Mucosa of rectum (tissue), 2 donors: ENCODE data around the gene ING5.
A peak's percentile ranks its signal among the peaks of the same experiment; 100 is the strongest.

Experiments used
- H3K27ac ChIP-seq, 2 donors: one replicate each; pipeline ENCODE4 v1.7.0; 2013; ENCODE audit warnings: inconsistent platforms in 2 of 2, low read depth in 2 of 2, low read length in 2 of 2
- H3K27me3 ChIP-seq, 2 donors: one replicate each; pipeline ENCODE4 v1.7.0; 2013; ENCODE audit warnings: low read length in 2 of 2; ENCODE audit not compliant: control insufficient read depth in 2 of 2, insufficient read depth in 2 of 2
- H3K36me3 ChIP-seq, 2 donors: one replicate each; pipeline ENCODE4 v1.7.0; 2013; ENCODE audit warnings: low read length in 2 of 2; ENCODE audit not compliant: control insufficient read depth in 2 of 2, insufficient read depth in 2 of 2
- H3K4me1 ChIP-seq, 2 donors: one replicate each; pipeline ENCODE4 v1.7.0; 2013; ENCODE audit warnings: low read length in 2 of 2, mild to moderate bottlenecking in 1 of 2; ENCODE audit not compliant: control insufficient read depth in 2 of 2, insufficient read depth in 2 of 2
- H3K4me3 ChIP-seq, 2 donors: one replicate each; pipeline ENCODE4 v1.7.0; 2013; ENCODE audit warnings: low read length in 2 of 2
- H3K9ac ChIP-seq, 2 donors: one replicate each; pipeline ENCODE4 v1.7.0; 2013; ENCODE audit warnings: low read length in 2 of 2, low read depth in 1 of 2, mild to moderate bottlenecking in 1 of 2
- H3K9me3 ChIP-seq, 2 donors: one replicate each; pipeline ENCODE4 v1.7.0; 2013; ENCODE audit warnings: low read length in 2 of 2; ENCODE audit not compliant: control insufficient read depth in 2 of 2
- donor health status: healthy.
- donor health status: Normal muscosa, but diverticular disease.

The ING5 gene

DNA sequence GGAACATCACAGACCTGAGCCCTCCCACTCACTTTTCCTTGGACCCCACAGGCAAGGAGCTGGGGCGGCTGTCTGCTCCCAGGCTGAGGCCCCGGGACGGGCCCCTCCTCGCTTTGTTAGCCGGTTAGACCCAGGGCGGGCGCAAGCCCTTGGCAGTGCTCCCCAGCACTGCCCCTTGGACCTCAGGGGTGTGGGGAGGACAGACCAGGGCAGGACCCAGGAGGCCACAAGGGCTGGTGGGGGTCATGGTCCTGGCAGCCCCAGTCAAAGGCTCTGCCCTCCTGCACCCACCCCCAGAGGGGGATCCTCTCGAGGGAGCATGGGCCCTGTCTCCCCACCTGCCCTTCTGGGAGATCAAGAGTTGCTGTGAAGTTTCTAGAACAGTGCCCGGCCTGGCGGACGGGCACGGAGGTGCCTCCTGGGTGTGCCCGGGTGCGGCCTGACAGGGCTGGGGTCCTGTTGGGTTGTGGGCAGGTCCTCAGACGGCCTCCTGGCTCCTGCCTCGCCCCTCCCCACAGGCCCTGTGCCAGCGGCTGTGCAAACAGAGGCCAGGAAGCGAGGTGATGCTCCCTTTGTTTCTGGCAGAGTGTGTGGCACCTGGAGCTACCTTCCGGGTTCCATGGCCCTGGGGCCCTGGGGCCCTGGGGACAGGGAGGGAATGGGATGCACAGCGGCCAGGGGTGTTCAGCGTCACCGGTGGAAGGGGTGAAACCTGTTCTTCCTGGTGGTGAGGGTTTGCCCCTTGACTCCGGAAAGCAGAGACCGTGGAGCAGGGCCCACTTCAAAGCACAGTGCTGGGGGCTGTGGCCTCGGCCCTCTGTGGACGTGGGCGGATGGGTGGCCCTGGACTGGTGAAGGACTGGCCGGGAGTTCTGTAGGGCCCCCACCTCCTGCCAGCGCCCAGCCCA lies 71.9 kb downstream of the ING5 start:
- peaks cover 27 to 47% of the 10 kb centered on the region in 2 donors for H3K4me1 ChIP-seq
- H3K4me3 ChIP-seq: peak overlapping the region; percentile 44 to 57
- H3K9ac ChIP-seq: peak overlapping the region in 1 of 2 donors; percentile 86
- peak overlapping the region; percentile 88 to 91 for H3K27ac ChIP-seq
- H3K9me3 ChIP-seq: no peaks in the 10 kb centered on the region
- no peaks in the 10 kb centered on the region for H3K36me3 ChIP-seq
- no peaks in the 10 kb centered on the region for H3K27me3 ChIP-seq

DNA sequence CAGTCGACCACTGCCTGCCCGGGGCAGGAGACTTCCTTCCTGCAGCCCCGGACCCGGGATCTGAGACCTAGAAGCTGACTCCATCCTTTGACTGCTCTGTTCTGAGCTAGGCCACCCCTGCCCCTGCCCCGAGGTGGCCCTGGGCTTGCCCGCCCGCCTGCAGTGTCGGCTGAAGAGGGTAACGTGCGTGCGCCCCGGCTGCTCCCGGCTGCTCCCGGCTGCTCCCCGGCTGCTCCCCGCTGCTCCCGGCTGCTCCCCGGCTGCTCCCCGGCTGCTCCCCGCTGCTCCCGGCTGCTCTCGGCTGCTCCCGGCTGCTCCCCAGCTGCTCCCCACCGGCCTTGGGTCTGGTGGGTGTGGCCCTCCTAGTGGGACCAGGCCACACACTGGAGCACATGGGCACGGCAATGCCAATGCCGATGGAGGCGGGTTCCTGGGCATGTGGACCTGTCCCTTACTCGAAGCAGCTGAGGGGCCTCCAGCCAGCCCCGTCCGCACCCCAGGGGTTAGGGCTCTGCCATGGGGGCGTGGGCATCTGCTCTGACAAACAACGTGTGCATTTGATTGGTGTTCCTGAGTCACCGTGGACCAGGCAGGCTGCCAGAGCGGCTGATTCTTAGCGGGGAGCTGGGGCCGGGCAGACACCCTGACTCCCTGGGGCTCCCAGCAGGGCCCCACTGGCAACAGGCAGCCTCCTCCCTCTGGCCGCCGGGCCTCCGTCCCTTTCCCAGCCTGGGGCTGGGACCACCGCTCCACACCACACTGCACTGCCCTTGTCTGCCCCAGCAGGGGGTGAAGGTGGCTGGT lies 72.8 kb downstream of the ING5 start:
- no peaks in the 10 kb centered on the region for H3K9me3 ChIP-seq
- H3K27me3 ChIP-seq: no peaks in the 10 kb centered on the region
- H3K4me3 ChIP-seq: peak overlapping the region; percentile 13 to 57
- peak overlapping the region; percentile 88 to 91 for H3K27ac ChIP-seq
- H3K36me3 ChIP-seq: no peaks in the 10 kb centered on the region
- peaks cover 27 to 47% of the 10 kb centered on the region in 2 donors for H3K4me1 ChIP-seq
- peak overlapping the region in 1 of 2 donors; percentile 86 for H3K9ac ChIP-seq

DNA sequence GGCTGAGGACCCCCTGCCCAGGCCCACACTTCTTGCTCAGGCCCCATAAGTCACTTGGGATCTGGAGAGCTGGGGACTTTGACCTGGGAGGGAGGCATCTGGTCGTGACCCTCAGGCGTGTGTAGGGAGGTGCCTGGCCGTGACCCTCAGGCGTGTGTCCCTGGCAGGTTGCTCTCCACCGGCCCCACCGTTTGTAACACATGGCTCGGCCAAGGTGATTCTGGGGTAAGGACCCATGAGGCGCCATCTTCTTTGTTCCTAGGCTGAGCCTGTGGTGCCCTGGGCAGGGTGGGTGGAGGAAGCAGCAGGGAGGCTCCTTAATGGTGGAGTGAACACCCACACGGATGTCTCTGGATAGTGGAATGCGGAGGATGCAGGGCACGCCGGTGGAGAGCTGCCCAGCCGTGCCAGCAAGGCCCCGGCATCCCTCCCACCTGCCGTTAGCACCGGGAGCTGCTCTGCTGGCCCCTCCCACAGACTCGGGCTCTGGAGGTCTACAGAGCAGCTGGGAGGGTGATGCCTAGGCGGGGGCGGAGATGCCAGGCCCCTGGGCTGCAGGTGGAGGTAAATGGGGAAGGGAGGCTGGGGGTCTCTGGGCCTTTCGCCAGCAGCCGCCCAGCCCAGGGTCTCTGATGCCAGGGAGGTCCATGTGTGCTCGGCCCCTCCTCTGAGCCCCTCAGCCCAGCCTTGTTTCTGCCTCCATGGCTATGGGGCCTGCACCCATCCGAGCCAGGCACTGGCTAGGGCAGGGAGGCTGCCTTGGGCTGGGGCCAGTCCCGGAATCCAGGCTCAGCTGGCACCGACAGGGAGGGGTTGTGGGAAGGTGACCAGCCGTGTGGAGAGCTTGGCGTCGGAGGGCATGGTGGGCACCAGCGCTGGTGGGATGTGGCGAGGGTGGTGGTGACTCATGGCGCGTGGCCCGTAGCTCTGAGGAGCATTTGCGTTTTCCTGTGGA lies 73.7 kb downstream of the ING5 start:
- Histone ChIP-seq H3K27ac (peak overlapping the region; percentile 88 to 91), H3K27me3 (no peaks in the 10 kb centered on the region), H3K36me3 (no peaks in the 10 kb centered on the region), H3K4me3 (peak overlapping the region in 1 of 2 donors; percentile 57), H3K9me3 (no peaks in the 10 kb centered on the region), H3K9ac (peak overlapping the region; percentile 41 to 86), H3K4me1 (peaks cover 27 to 47% of the 10 kb centered on the region in 2 donors)

DNA sequence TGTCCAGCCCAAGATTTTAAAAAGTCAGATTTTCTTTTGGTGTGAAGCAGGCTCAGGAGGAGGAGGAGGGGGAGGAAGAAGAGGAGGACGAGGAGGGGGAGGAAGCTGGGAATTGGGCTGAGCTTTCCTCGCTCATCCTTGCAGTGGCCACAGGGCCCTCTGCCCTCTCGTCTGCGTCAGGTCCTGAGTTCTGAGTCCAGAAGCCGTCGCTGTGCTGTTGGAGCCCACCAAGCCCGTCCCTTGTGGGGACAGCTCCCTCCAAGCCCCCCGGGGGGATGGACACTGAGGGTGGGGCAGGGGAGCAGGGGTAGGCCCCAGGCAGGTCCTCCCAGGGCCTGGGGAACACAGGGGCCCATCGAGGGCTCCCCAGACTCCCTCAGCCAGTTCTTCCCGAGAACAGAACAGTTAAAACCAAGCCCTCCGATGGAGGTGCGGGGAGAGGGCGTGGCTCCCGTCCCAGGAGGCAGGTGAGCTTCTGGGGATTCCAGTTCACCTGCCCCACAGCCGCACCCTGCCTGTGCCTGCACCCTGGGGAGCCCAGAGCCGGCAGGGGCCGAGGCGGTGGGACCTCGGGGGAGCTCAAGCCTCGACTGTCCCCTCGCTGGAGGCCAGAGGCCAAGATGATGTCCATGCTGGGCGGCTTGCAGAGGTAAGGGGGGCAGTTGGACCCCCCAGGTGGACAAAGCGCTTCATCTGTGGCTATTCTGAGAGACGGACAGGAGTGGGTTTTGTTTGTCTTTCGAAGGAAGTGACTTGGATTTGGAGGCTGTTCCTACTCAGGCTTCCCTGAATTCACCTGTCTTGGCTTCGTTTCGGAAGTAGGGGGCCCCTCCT lies 74.7 kb downstream of the ING5 start, which contains the start of gene GAL3ST2:
Gene GAL3ST2 (plus strand): TSS at position 487 of the 834 bp plus-strand sequence. CDS start 134 bp downstream, at position 621.
- Histone ChIP-seq H3K9me3 (no peaks in the 10 kb centered on the region), H3K27ac (peak within 1 kb of the TSS; percentile 88 to 91), H3K4me1 (peaks cover 27 to 47% of the 10 kb centered on the region in 2 donors), H3K9ac (peak within 1 kb of the TSS; percentile 84 to 86), H3K36me3 (no peaks in the 10 kb centered on the region), H3K27me3 (no peaks in the 10 kb centered on the region), H3K4me3 (peak within 1 kb of the TSS; percentile 76 to 77)

DNA sequence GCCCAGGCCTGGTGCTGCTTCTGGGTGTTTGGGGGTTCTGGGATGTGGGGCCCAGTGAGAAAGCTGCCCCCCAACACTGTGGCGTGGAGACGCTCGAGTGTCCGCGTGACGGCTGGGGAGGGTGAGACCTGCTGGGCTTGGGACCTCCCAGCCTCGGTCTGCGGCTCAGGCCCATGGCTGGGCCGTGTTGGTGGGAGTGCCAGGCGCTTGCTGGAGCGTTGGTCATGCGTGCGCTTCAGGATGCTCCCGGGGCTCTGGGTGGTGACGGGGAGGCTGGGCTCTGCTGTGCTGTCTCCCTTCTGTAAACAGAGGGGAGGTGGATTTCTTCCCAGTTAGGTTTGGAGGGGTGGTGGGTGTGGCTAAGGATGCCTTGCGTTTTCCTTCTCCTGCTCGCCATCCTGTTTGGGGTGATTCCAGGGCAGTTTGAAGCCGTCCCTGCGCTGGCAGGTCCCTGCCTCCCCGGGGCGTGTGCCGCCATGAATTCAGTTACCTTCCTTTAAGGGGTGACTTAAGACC lies 75.4 kb downstream of the ING5 start:
- Histone ChIP-seq H3K9me3 (no peaks in the 10 kb centered on the region), H3K27me3 (no peaks in the 10 kb centered on the region), H3K4me3 (peak overlapping the region; percentile 76 to 77), H3K4me1 (peaks cover 27 to 47% of the 10 kb centered on the region in 2 donors), H3K36me3 (no peaks in the 10 kb centered on the region), H3K27ac (peak overlapping the region; percentile 88 to 91), H3K9ac (peak overlapping the region; percentile 84 to 86)

DNA sequence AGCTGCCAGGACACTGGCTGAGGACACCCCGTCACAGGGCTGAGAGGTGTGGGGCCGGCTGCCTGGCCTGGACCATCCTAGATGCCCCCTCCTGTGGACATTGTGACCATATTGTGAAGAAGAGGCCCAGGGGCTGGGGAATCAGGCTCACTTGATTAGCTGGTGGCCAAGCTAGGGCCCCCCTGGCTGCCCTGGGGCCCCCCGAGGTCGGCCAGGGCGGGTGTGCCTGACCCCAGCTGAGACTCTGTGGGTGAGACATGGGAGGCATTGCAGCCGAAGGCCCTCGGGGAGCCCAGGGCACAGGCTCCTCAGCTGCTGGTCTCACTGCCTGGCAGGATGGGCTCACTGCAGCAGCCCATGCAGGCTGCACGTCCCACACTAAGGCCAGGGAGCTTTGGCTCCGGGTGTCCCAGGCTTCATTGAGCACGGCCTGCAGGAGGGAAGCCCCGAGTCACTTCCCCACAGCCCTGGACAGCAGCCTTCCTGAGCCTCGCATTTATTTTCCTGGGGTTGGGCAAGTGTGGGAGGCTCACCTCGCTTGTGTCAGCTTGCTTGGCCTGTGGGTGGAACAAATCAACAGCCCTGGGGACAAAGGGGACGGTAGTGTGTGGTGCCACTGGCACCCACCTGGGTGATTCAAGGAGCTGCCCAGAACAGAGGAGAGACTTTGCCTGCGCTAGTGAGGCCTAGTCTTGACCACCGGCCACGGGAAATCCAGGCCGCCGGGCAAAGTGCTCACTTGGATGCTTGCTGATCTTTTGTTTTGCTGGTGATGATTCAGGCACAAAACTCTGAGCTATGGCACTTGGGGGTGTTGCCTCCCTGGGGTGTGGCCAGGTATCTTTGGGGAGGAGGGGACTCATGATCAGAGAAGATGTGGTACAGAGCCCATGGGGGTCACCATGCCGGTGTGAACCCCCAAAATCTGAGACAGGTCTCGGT lies 76.1 kb downstream of the ING5 start:
- Histone ChIP-seq H3K27me3 (no peaks in the 10 kb centered on the region), H3K27ac (peak overlapping the region; percentile 88 to 91), H3K36me3 (no peaks in the 10 kb centered on the region), H3K4me1 (peaks cover 27 to 47% of the 10 kb centered on the region in 2 donors), H3K4me3 (peak overlapping the region; percentile 76 to 77), H3K9me3 (no peaks in the 10 kb centered on the region), H3K9ac (peak overlapping the region; percentile 84 to 86)
